NT2/D1 (cell line): ENCODE data around the gene IFNE.

Experiments used
- SUZ12 ChIP-seq: IDR thresholded peaks from 2 replicates; pipeline ENCODE4 v1.6.1; 2011; ENCODE audit not compliant: insufficient read length, insufficient read depth; ENCODE audit errors: extremely low read depth
- YY1 ChIP-seq: IDR thresholded peaks from 2 replicates; pipeline ENCODE4 v1.6.1; 2011; ENCODE audit not compliant: insufficient read length, insufficient read depth

DNA sequence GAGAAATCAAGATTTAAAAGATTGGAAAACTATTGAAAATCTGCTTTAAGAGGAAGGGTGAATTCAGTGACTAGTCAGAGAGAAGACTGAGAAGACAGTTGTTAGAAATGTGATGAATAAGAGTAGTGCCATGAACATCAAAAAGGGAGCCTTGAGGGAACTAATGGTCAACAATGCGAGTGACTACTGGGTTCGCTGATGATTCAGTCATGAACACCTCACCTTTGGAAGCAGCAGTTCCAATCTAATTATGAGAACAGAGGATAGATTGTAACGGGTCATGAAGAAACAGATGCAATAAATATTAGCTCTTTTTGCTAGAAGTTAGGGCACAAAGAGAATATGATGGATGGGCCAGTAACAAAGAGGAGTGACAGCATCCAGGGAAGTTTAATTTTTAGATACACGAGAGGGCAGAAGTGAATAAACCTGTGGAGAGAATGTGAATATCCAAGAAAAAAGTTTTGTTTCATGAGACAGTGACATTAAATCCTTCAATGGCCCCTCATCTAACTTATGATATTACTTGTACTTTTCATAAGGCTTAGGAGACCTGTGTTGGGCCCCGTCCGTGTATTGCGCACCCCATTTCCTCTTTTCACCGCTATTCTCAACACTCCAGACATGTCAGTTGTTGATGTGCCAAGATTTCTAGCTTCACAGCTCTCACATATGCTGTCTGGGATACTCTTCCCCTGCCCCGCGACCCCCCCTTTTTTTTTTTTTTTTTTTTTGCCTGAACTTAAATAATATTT, 23.5 kb upstream of the IFNE start:
- TF ChIP-seq SUZ12 (no peak), YY1 (no peak)
